HG02970 (cell line): ENCODE measurements around the gene CTSO.

Source experiments
- ATAC-seq: cut with Tn5 transposase; IDR thresholded peaks from one replicate; pipeline ENCODE4 v1.9.1; 2021; ENCODE audit warnings: mild to moderate bottlenecking, moderate library complexity, moderate number of reproducible peaks; ENCODE audit not compliant: unreplicated experiment, low FRiP score

Gene CTSO

DNA sequence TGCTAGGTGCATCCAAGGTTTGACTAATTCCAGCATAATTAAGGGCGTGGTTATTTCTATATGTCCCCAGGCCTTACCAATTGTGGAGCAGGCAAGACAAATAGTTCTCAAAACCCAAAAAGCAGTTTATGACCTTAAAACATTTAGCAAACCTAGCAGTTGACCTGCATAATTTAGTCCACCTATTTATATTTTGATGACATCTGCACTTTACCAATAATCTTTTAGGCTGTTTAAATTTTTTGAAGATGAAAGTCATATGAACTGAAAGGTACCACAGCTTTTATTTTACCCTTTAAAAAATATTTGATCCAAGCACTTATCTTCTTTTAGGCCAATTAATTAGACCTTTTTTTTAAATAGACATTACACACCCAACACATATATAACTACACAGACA is 77.8 kb downstream of the CTSO start:
- ATAC-seq: no peak
